Measurements from ENCODE around the gene OR2W3.

The OR2W3 gene

GRCh38 chr1:247895163-247895637, at the start of gene OR2W3:
Gene OR2W3, plus strand, starts transcription at chr1:247895587. Its CDS starts 0 bp downstream, at chr1:247895587.
- DNase-seq (ENCODE audit: low read depth in 2 of 2): no peak

DNA sequence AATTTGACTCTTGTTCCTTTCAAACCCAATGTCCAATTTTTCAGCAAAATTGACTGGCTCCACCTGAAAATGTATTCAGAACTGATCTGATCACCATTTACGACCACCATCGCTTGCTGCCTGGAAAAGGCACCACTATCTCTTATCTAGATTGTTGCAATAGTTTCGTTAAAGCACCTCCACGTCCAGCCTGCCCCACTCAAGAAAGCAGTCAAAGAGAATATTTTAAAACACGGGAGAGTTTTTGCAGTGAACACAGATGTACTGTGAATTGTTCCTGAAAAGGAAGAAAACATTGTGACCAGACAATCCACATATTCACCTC, 49.7 kb upstream of the OR2W3 start:
- DNase-seq (ENCODE audit: low read depth in 2 of 2): no peak

GRCh38 chr1:247848346-247848745, 47.0 kb upstream of the OR2W3 start:
- no peak for DNase-seq (ENCODE audit: low read depth in 2 of 2)

DNA sequence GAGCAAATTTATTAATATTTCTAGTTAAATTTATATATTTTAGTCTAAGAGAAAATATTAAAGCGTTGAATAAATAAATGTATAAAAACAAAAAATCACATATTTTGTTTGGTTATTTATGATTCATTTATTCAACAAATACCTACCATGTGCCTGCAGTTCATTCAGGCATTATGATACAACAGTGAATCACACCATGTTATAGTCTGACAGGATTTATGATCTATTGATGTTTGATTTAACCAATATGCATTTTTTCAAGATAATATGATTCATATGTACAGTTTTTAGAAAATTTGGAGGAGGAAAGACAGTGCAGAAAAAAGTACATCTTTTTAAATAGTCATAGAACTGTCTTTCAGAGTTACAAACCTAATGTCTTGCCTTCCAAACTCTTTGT, 45.8 kb upstream of the OR2W3 start:
- DNase-seq (ENCODE audit: low read depth in 2 of 2): no peak

DNA sequence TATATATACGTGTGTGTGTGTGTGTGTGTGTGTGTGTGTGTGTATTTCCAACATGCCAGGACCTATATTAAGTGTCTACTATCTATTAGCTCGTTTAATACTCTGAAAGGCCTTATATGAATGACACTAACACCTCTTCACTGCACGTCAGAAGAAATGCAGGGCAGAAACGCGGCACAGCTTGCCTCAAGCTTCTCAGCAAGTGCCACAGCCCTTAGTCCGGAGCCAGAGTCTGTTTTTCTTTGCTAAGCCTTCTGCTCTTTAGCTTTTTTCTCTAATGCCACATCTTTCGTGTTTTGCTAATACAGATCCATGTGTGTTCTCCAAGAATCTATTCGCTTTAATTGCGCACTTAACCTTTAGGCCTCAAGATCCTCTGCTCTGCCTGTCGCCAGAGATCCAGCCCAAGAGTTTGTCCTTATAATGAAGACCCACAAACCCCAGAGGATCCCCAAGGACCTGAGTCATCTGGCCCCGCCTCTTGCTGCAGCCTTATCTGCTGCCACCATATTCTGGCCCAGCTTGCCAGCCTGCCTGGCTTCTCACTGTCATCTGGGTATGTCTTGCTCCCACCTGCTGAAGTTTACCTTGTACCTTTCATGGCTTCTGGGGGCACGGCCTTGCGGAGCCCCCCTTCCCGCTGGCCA, 40.4 kb upstream of the OR2W3 start:
- no peak for DNase-seq (ENCODE audit: low read depth in 2 of 2)

- DNase-seq (ENCODE audit: low read depth in 2 of 2): no peak
These were observed 39.5 kb upstream of the OR2W3 start for GRCh38 chr1:247855911-247856310.

- DNase-seq (ENCODE audit: low read depth in 2 of 2): no peak
These were observed 38.1 kb upstream of the OR2W3 start, which contains the start of gene TRIM58 for GRCh38 chr1:247857069-247857984. Gene TRIM58, plus strand, starts transcription at chr1:247857187. Its CDS starts 60 bp downstream, at chr1:247857247.

DNA sequence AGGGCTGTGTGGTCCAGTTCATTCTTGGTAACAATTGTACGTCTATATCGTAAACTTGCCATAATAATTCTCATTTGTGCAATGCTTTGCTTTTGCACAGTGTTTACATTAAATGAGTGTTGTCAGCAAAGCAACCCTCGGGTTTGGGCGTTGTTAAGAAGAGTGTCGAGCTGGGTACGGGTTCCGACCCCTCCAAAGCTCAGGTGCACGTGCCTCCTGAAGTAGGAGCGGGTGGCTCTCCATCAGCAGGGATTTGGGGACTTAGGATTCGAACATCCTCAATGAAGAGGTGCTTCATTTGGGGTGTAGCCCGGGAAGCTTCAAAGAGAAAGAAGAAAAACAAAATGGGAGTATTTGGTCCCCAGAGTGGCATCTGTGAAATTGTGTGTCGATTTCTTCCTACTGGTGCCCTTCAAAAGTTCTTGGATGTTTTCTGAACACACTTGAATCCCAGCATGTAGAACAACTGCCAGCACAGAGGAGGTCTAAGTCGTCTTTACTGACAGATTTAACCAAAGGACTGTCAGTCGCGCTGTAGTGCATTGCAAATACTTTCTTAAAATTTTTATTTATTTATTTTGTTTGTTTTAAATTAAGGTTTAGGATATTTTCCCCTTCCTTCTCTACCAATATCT, 37.3 kb upstream of the OR2W3 start:
- DNase-seq (ENCODE audit: low read depth in 2 of 2): no peak

- no peak for DNase-seq (ENCODE audit: low read depth in 2 of 2)
These were observed 32.6 kb upstream of the OR2W3 start for GRCh38 chr1:247862756-247863155.

GRCh38 chr1:247864644-247865043, 30.7 kb upstream of the OR2W3 start:
- no peak for DNase-seq (ENCODE audit: low read depth in 2 of 2)

- no peak for DNase-seq (ENCODE audit: low read depth in 2 of 2)
These were observed 30.0 kb upstream of the OR2W3 start for GRCh38 chr1:247865416-247865815.

- DNase-seq (ENCODE audit: low read depth in 2 of 2): no peak
These were observed 12.0 kb upstream of the OR2W3 start for GRCh38 chr1:247883346-247883745.

GRCh38 chr1:247884797-247885413, 10.5 kb upstream of the OR2W3 start:
- DNase-seq (ENCODE audit: low read depth in 2 of 2): no peak

GRCh38 chr1:247895976-247896375, 589 bp downstream of the OR2W3 start:
- no peak for DNase-seq (ENCODE audit: low read depth in 2 of 2)

GRCh38 chr1:247904122-247904521, 8.7 kb downstream of the OR2W3 start:
- DNase-seq (ENCODE audit: low read depth in 2 of 2): no peak

DNA sequence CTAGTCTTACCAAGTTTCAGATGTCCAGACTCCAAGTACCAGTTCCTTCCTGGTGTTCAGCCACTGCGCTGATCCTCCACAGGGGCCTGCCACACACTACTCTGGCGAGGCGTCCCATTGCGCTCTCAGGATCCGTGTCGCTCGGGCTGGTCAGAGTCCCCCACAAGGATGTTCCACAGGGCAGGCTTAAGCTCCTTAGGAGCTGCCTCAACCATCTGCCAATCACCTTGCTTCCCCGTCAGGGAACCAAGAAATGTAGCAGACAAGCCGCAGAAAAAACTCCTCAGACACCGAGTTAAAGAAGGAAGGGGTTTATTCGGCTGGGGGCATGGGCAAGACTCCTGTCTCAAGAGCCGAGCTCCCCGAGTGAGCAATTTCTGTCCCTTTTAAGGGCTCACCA, 9.8 kb downstream of the OR2W3 start:
- DNase-seq (ENCODE audit: low read depth in 2 of 2): no peak

- no peak for DNase-seq (ENCODE audit: low read depth in 2 of 2)
These were observed 10.6 kb downstream of the OR2W3 start for GRCh38 chr1:247905910-247906503.

GRCh38 chr1:247906504-247907047, 11.2 kb downstream of the OR2W3 start:
- no peak for DNase-seq (ENCODE audit: low read depth in 2 of 2)

GRCh38 chr1:247908766-247909165, 13.4 kb downstream of the OR2W3 start:
- DNase-seq (ENCODE audit: low read depth in 2 of 2): no peak

DNA sequence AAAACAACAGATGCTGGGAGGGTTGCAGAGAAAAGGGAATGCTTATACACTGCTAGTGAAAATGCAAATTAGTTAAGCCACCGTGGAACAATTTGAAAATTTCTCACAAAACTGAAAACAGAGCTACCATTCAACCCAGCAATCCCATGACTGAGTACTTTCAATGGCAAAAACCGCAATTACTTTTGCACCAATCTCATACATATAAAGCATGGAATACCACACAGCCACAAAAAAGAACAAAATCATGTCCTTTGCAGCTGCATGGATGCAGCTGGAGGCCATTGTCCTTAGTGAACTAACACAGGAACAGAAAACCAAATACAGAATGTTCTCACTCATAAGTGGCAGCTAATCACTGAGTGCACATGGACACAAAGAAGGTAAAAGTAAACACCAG, 18.4 kb downstream of the OR2W3 start:
- no peak for DNase-seq (ENCODE audit: low read depth in 2 of 2)

GRCh38 chr1:247914941-247915662, 19.7 kb downstream of the OR2W3 start:
- no peak for DNase-seq (ENCODE audit: low read depth in 2 of 2)

All from stimulated activated CD8-positive, alpha-beta memory T cell treated with anti-CD3 and anti-CD28 coated beads, Interleukin-2, amount 100 ng/mL, for 1 hour (primary cell).